Ishikawa (cell line): ENCODE results near the gene RBFOX1.

ENCODE experiments used
- CEBPB ChIP-seq: IDR thresholded peaks from 2 replicates; pipeline ENCODE4 v1.6.1; 2012
- CREB1 ChIP-seq: IDR thresholded peaks from 2 replicates; pipeline ENCODE4 v1.6.1; 2012; ENCODE audit warnings: low read depth
- EP300 ChIP-seq: IDR thresholded peaks from 2 replicates; pipeline ENCODE4 v1.6.1; 2012; ENCODE audit warnings: borderline replicate concordance
- RAD21 ChIP-seq: IDR thresholded peaks from 2 replicates; pipeline ENCODE4 v1.6.1; 2012; ENCODE audit warnings: low read depth
- REST ChIP-seq: IDR thresholded peaks from 2 replicates; pipeline ENCODE4 v1.6.1; 2012; ENCODE audit warnings: low read depth, mild to moderate bottlenecking

DNA sequence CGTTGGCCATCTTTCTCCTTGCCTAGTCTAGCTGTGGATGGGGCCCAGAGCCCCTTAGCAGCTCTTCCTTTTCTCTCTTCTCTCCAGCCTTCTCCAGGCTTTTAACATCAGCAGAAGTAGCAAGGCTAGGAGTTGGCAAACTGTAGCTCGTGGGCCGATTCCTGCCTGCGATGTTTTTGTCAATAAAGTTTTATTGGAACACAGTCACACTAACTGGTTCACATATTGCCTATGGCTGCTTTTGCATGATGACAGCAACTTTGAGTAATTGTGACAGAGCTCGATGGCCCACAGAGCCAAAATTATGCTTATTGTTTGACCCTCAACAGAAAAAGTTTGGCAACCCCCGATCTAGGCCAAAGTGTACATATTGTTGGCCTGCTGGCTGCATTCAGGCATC, 199.9 kb downstream of the RBFOX1 start:
- TF ChIP-seq REST (no peak), CEBPB (no peak), CREB1 (no peak), EP300 (no peak), RAD21 (no peak)
